ENCODE data around the gene SPRED2.

The SPRED2 gene

GRCh38 chr2:65378290-65378689 lies 54.1 kb downstream of the SPRED2 start:
- Histone ChIP-seq H3K27me3 (ENCODE audit: insufficient read depth, poor library complexity, severe bottlenecking) (no peaks in the 10 kb centered on the region), H3K27ac (replicated peaks) (no peak overlapping the region), H3K4me3 (replicated peaks; ENCODE audit: insufficient read depth, low read length) (no peak overlapping the region)
- TF ChIP-seq REST (IDR thresholded peaks at IDR 0.05; ENCODE audit: insufficient replicate concordance, low read depth) (no peak), GABPA (IDR thresholded peaks at IDR 0.05; ENCODE audit: low read depth) (no peak), CTCF (IDR thresholded peaks at IDR 0.05; ENCODE audit: insufficient read depth, low read length) (no peak), SPI1 (IDR thresholded peaks at IDR 0.05; ENCODE audit: borderline replicate concordance, low read depth) (no peak), POLR2AphosphoS5 (IDR thresholded peaks at IDR 0.05; ENCODE audit: low read depth) (no peak)
- DNase-seq (ENCODE audit: low read depth in 1 of 2, low spot score in 1 of 2), result no peak

GRCh38 chr2:65377556-65378192 lies 54.7 kb downstream of the SPRED2 start:
- Histone ChIP-seq H3K27me3 (ENCODE audit: insufficient read depth, poor library complexity, severe bottlenecking) (no peaks in the 10 kb centered on the region), H3K4me3 (replicated peaks; ENCODE audit: insufficient read depth, low read length) (no peak overlapping the region), H3K27ac (replicated peaks) (no peak overlapping the region)
- TF ChIP-seq CTCF (IDR thresholded peaks at IDR 0.05; ENCODE audit: insufficient read depth, low read length) (no peak), POLR2AphosphoS5 (IDR thresholded peaks at IDR 0.05; ENCODE audit: low read depth) (no peak), SPI1 (IDR thresholded peaks at IDR 0.05; ENCODE audit: borderline replicate concordance, low read depth) (no peak), REST (IDR thresholded peaks at IDR 0.05; ENCODE audit: insufficient replicate concordance, low read depth) (no peak), GABPA (IDR thresholded peaks at IDR 0.05; ENCODE audit: low read depth) (no peak)
- DNase-seq (ENCODE audit: low read depth in 1 of 2, low spot score in 1 of 2), result no peak

GRCh38 chr2:65375723-65376122 lies 56.7 kb downstream of the SPRED2 start:
- Histone ChIP-seq H3K27ac (replicated peaks) (no peak overlapping the region), H3K27me3 (ENCODE audit: insufficient read depth, poor library complexity, severe bottlenecking) (no peaks in the 10 kb centered on the region), H3K4me3 (replicated peaks; ENCODE audit: insufficient read depth, low read length) (no peak overlapping the region)
- TF ChIP-seq SPI1 (IDR thresholded peaks at IDR 0.05; ENCODE audit: borderline replicate concordance, low read depth), result no peak
- TF ChIP-seq GABPA (IDR thresholded peaks at IDR 0.05; ENCODE audit: low read depth), result no peak
- TF ChIP-seq REST (IDR thresholded peaks at IDR 0.05; ENCODE audit: insufficient replicate concordance, low read depth), result no peak
- TF ChIP-seq POLR2AphosphoS5 (IDR thresholded peaks at IDR 0.05; ENCODE audit: low read depth), result no peak
- no peak for TF ChIP-seq CTCF (IDR thresholded peaks at IDR 0.05; ENCODE audit: insufficient read depth, low read length)
- no peak for DNase-seq (ENCODE audit: low read depth in 1 of 2, low spot score in 1 of 2)
